Thyroid gland (tissue), 4 donors: Measurements from ENCODE around the gene WHRN.

ENCODE experiments used
- POLR2A ChIP-seq, 2 donors: fragments of 450-650 bp; IDR thresholded peaks; one replicate each; pipeline ENCODE4 v1.6.1; 2017; ENCODE audit warnings: antibody characterized with exemption in 2 of 2, mild to moderate bottlenecking in 2 of 2, moderate library complexity in 1 of 2
- TF ChIP-seq, protein P1 (sequence below), 6 experiments: fragments of 200-600 bp in 3 of 6; fragments of 450-650 bp in 3 of 6; sonication (generic) in 3 of 6; IDR thresholded peaks; one replicate each; pipeline ENCODE4 v1.5.1; 2016 to 2019; ENCODE audit warnings: antibody characterized with exemption in 6 of 6, mild to moderate bottlenecking in 2 of 6, inconsistent platforms in 1 of 6, moderate library complexity in 1 of 6

DNA sequence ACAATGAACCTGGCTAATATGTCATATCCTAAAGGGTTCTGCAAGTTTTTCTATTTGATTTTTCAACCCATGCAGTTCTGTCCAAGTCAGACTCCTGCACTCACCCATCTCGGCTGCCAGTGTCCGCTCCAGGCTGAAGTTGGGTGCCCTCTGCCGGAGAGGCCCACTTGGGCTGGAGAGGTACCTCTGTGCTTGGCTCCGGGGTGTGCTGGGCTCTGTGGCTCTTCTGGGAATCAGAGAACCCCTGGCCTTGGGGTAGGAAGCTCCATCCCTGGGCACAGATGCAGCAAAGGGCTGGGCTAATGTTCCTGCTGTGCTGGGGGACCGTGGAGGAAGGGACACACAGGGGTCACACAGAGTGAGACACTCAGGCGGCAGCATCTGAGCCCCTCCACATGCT is 149.5 kb downstream of the WHRN start:
- TF ChIP-seq, protein P1, sequence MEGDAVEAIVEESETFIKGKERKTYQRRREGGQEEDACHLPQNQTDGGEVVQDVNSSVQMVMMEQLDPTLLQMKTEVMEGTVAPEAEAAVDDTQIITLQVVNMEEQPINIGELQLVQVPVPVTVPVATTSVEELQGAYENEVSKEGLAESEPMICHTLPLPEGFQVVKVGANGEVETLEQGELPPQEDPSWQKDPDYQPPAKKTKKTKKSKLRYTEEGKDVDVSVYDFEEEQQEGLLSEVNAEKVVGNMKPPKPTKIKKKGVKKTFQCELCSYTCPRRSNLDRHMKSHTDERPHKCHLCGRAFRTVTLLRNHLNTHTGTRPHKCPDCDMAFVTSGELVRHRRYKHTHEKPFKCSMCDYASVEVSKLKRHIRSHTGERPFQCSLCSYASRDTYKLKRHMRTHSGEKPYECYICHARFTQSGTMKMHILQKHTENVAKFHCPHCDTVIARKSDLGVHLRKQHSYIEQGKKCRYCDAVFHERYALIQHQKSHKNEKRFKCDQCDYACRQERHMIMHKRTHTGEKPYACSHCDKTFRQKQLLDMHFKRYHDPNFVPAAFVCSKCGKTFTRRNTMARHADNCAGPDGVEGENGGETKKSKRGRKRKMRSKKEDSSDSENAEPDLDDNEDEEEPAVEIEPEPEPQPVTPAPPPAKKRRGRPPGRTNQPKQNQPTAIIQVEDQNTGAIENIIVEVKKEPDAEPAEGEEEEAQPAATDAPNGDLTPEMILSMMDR (IDR thresholded peaks at IDR 0.05), result no peak
- TF ChIP-seq POLR2A (IDR thresholded peaks at IDR 0.05), result no peak
